ENCODE results near the gene FAM110A.

GRCh38 chr20:836190-836589 is 2.7 kb downstream of the FAM110A start:
- no peak for TF ChIP-seq CTCF (IDR thresholded peaks at IDR 0.05)
- TF ChIP-seq EZH2 (IDR thresholded peaks at IDR 0.05; ENCODE audit: borderline replicate concordance, insufficient read depth, low read depth, low read length, poor library complexity, severe bottlenecking), result no peak

Data from B cell (primary cell).